Parathyroid adenoma (tissue), 2 donors: Measurements from ENCODE around the gene ZNF212.

Experiments
- H2AFZ ChIP-seq: fragments of 300-600 bp; sonication (generic); one replicate; pipeline ENCODE4 v1.7.0; 2017; ENCODE audit warnings: antibody characterized with exemption, mild to moderate bottlenecking
- H3K27ac ChIP-seq: fragments of 300-600 bp; sonication (generic); one replicate; pipeline ENCODE4 v1.7.0; 2017
- H3K27me3 ChIP-seq: fragments of 300-600 bp; sonication (generic); one replicate; pipeline ENCODE4 v1.7.0; 2017; ENCODE audit warnings: low read length; ENCODE audit not compliant: control insufficient read depth, insufficient read depth
- H3K36me3 ChIP-seq: fragments of 300-600 bp; sonication (generic); one replicate; pipeline ENCODE4 v1.7.0; 2017; ENCODE audit warnings: low read length; ENCODE audit not compliant: control insufficient read depth, insufficient read depth
- H3K4me1 ChIP-seq: fragments of 300-600 bp; sonication (generic); one replicate; pipeline ENCODE4 v1.7.0; 2017; ENCODE audit warnings: control low read depth
- H3K4me2 ChIP-seq: fragments of 300-600 bp; sonication (generic); one replicate; pipeline ENCODE4 v1.7.0; 2017; ENCODE audit warnings: low read length
- H3K4me3 ChIP-seq: fragments of 300-600 bp; sonication (generic); one replicate; pipeline ENCODE4 v1.7.0; 2017; ENCODE audit warnings: low read depth, low read length
- H3K79me2 ChIP-seq: fragments of 300-600 bp; sonication (generic); one replicate; pipeline ENCODE4 v1.7.0; 2017; ENCODE audit warnings: control low read depth
- H3K9ac ChIP-seq: fragments of 300-600 bp; sonication (generic); one replicate; pipeline ENCODE4 v1.7.0; 2017; ENCODE audit warnings: mild to moderate bottlenecking
- H3K9me3 ChIP-seq: fragments of 300-600 bp; sonication (generic); one replicate; pipeline ENCODE4 v1.7.0; 2017; ENCODE audit warnings: low read length; ENCODE audit not compliant: control insufficient read depth
- TF ChIP-seq, protein P1 (sequence below): fragments of 300-600 bp; sonication (generic); IDR thresholded peaks from one replicate; pipeline ENCODE4 v1.7.0; 2017; ENCODE audit warnings: antibody characterized with exemption, mild to moderate bottlenecking
- donor health status: primary hyperparathyroidism.

Gene ZNF212

DNA sequence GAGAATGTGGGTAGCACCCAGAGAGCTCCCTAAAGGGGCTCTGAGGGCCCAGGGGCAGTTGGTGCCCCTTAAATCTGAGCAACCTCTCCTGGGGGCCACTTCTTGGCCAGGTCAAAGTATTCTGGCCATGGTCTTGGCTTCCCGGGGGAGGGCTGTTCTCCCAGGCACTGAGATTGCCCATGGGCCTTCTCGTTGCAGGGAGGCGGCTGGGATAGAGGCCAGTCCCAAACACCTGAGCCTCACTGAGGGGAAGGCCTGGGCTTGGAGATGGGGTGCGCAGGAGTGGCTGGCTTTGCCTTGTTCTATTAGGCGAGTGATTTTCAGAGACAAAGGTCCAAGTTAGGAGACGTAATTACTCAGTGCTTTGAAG lies 56.0 kb downstream of the ZNF212 start:
- H3K79me2 ChIP-seq: no peaks in the 10 kb centered on the region
- H3K4me3 ChIP-seq: no peak overlapping the region
- no peak overlapping the region for H3K27ac ChIP-seq
- no peak overlapping the region for H2AFZ ChIP-seq
- no peak overlapping the region for H3K9ac ChIP-seq
- TF ChIP-seq, protein P1, sequence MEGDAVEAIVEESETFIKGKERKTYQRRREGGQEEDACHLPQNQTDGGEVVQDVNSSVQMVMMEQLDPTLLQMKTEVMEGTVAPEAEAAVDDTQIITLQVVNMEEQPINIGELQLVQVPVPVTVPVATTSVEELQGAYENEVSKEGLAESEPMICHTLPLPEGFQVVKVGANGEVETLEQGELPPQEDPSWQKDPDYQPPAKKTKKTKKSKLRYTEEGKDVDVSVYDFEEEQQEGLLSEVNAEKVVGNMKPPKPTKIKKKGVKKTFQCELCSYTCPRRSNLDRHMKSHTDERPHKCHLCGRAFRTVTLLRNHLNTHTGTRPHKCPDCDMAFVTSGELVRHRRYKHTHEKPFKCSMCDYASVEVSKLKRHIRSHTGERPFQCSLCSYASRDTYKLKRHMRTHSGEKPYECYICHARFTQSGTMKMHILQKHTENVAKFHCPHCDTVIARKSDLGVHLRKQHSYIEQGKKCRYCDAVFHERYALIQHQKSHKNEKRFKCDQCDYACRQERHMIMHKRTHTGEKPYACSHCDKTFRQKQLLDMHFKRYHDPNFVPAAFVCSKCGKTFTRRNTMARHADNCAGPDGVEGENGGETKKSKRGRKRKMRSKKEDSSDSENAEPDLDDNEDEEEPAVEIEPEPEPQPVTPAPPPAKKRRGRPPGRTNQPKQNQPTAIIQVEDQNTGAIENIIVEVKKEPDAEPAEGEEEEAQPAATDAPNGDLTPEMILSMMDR: no peak
- H3K4me1 ChIP-seq: no peaks in the 10 kb centered on the region
- no peak overlapping the region for H3K4me2 ChIP-seq
- H3K9me3 ChIP-seq: no peaks in the 10 kb centered on the region
- H3K36me3 ChIP-seq: no peaks in the 10 kb centered on the region
- no peaks in the 10 kb centered on the region for H3K27me3 ChIP-seq

DNA sequence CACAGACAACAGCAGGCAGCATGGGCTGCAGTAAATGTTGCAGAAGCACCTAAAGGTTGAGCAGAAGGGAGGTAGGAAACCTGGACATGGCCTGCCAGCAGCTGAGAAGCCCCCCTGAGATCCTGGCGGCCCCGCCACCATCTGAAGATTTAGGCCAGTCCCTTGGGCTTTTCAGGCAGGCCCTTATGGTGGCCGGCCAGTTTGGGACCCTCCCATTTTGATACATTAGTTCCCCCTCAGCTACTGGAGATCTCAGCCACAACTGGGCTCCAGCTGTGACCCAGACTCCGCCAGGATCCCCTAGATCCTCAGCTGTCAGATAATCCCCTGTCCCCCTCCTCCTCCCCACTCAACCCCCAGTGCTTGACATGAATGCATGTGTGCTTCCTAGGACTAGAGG lies 56.9 kb downstream of the ZNF212 start:
- Histone ChIP-seq H3K79me2 (no peaks in the 10 kb centered on the region), H3K27me3 (no peaks in the 10 kb centered on the region), H3K9me3 (no peaks in the 10 kb centered on the region), H3K4me2 (no peak overlapping the region), H3K36me3 (no peaks in the 10 kb centered on the region), H3K9ac (no peak overlapping the region), H3K27ac (no peak overlapping the region), H3K4me3 (no peak overlapping the region), H2AFZ (no peak overlapping the region), H3K4me1 (no peaks in the 10 kb centered on the region)
- TF ChIP-seq, protein P1: no peak

DNA sequence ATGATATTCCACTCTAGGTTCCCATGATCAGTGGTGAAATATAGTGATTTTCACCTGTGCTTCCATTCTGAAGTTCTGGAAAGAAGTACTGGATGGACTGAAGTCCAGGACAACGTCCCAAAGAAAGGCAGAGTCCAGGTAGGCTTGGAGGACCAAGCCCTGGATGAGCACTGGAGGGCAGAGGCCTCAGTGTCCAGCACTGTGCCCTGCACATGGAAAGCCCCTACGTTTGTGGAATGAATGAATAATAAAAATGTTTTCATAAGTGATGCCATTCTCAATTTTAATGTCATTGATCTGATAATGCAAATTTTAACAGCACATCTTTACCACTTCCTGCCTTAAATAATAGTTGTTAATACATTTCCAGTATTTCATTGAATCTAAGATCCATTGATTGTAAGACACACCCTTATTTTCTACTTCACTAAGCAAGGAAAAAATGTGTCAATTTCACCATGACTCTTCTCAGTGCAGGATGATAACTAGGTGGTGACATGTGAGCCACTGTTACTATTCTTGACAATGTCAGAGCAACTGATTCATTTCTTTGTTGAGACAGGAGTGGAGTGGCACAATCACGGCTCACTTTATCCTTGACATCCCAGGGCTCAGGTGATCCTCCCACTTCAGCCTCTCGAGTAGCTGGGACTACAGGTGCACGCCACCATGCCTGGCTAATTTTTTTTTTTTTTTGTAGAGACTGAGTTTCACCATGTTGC lies 57.7 kb downstream of the ZNF212 start:
- no peaks in the 10 kb centered on the region for H3K4me1 ChIP-seq
- no peaks in the 10 kb centered on the region for H3K27me3 ChIP-seq
- H3K4me3 ChIP-seq: no peak overlapping the region
- TF ChIP-seq, protein P1: no peak
- H3K9me3 ChIP-seq: no peaks in the 10 kb centered on the region
- H3K36me3 ChIP-seq: no peaks in the 10 kb centered on the region
- no peak overlapping the region for H3K4me2 ChIP-seq
- H3K27ac ChIP-seq: no peak overlapping the region
- no peak overlapping the region for H2AFZ ChIP-seq
- no peaks in the 10 kb centered on the region for H3K79me2 ChIP-seq
- H3K9ac ChIP-seq: no peak overlapping the region

DNA sequence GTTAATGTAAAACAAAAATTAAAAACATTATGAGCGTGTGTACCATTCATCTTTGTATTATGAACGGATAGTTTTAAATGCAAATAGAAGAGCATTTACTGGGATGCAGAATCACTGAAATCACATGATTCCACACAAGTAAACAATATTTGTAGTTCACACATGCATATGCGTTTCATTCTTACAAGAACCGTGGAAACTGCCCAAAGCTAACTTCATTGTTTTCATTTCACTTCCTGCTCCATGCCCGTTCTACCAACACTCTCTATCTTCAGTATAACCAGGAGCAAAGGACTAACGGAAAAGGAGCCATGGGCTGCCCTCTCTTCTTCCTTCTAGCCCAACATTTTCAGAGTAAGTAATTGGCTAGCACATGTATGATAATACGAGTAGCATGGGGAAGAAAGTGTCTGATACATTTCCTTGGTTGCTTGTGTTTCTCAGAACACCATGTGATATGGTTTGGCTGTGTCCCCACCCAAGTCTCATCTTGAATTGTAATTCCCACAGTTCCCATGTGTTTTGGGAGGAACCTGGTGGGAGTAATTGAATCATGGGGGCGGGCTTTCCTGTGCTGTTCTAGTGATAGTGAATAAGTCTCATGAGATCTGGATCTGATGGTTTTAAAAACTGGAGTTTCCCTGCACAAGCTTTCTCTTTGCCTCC lies 61.3 kb downstream of the ZNF212 start:
- Histone ChIP-seq H3K27me3 (no peaks in the 10 kb centered on the region), H3K9me3 (no peaks in the 10 kb centered on the region), H3K4me3 (no peak overlapping the region), H3K36me3 (no peaks in the 10 kb centered on the region), H2AFZ (no peak overlapping the region), H3K27ac (no peak overlapping the region), H3K4me1 (no peaks in the 10 kb centered on the region), H3K4me2 (no peak overlapping the region), H3K9ac (no peak overlapping the region), H3K79me2 (no peaks in the 10 kb centered on the region)
- TF ChIP-seq, protein P1: no peak

DNA sequence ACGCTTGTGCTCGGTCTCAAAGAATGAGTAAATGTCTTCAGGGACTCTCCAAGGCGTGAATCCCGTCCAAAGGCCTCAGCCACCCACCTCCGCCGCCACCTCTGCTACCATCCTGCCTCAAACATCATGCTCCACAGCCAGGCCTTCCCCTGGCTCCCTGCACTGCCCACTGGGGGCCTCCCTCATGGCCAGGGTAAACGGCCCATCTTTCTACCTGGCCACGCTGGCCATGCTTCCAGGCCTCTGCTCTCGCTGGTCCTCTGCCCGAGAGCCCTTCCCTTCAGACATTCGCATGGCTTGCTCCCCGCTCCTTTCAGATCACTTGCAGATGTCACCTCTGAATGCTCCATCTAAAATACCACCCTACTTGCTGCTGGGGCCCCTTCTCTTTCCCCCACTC lies 62.8 kb downstream of the ZNF212 start:
- Histone ChIP-seq H3K79me2 (no peaks in the 10 kb centered on the region), H3K4me2 (no peak overlapping the region), H3K9ac (no peak overlapping the region), H2AFZ (no peak overlapping the region), H3K4me3 (no peak overlapping the region), H3K36me3 (no peaks in the 10 kb centered on the region), H3K9me3 (no peaks in the 10 kb centered on the region), H3K27me3 (no peaks in the 10 kb centered on the region), H3K27ac (no peak overlapping the region), H3K4me1 (no peaks in the 10 kb centered on the region)
- TF ChIP-seq, protein P1: no peak
